Keratinocyte (primary cell): Measurements from ENCODE around the gene PRKCE. TPM values are rescaled to one million over a fixed set of nuclear protein-coding genes. Genes with fewer than 3 reads are reported as not detected.

ENCODE experiments used
- DNase-seq: peaks from one replicate; pipeline ENCODE4 v3.0.0-alpha.2; 2011; ENCODE audit warnings: low read depth, missing footprints, low spot score
- FAIRE-seq: peaks from 2 replicates; lab custom pipeline; 2011; peaks lifted over from hg19 to GRCh38; lab: Jason Lieb, UNC
- H2AFZ ChIP-seq: 2 replicates; pipeline ENCODE4 v1.6.0; 2012; ENCODE audit warnings: low read length, control low read depth, inconsistent platforms; ENCODE audit not compliant: control insufficient read depth
- H3K27ac ChIP-seq: 2 replicates; pipeline ENCODE4 v1.5.1; 2011; ENCODE audit warnings: low read length; ENCODE audit not compliant: control insufficient read depth, insufficient read depth
- H3K27me3 ChIP-seq: 3 replicates; pipeline ENCODE4 v1.6.0; 2011; ENCODE audit warnings: low read length; ENCODE audit not compliant: control insufficient read depth, insufficient read depth; ENCODE audit errors: extremely low read depth
- H3K36me3 ChIP-seq, 2 experiments: 2 replicates in 1 of 2; 3 replicates in 1 of 2; pipeline ENCODE4 v1.5.1; 2011; ENCODE audit warnings: low read length in 2 of 2, mild to moderate bottlenecking in 1 of 2; ENCODE audit not compliant: control insufficient read depth in 2 of 2, insufficient read depth in 2 of 2; ENCODE audit errors: extremely low read depth in 1 of 2
- H3K4me1 ChIP-seq: 3 replicates; pipeline ENCODE4 v1.5.1; 2011; ENCODE audit warnings: low read length; ENCODE audit not compliant: control insufficient read depth, insufficient read depth; ENCODE audit errors: extremely low read depth
- H3K4me2 ChIP-seq: 3 replicates; pipeline ENCODE4 v1.6.0; 2011; ENCODE audit warnings: low read depth, low read length; ENCODE audit not compliant: control insufficient read depth, insufficient read depth; ENCODE audit errors: extremely low read depth
- H3K4me3 ChIP-seq, 3 experiments: fragments of 200-600 bp in 1 of 3; sonication (generic) in 1 of 3; 2 replicates in 2 of 3; 3 replicates in 1 of 3; pipeline ENCODE4 v1.5.1; 2011 to 2016; ENCODE audit warnings: low read length in 3 of 3, mild to moderate bottlenecking in 3 of 3, control low read depth in 2 of 3, inconsistent platforms in 1 of 3, low read depth in 1 of 3, mixed read lengths in 1 of 3, mixed run types in 1 of 3, moderate library complexity in 1 of 3; ENCODE audit not compliant: control insufficient read depth in 2 of 3, insufficient read depth in 2 of 3; ENCODE audit errors: extremely low read depth in 1 of 3
- H3K79me2 ChIP-seq: 2 replicates; pipeline ENCODE4 v1.6.0; 2012; ENCODE audit warnings: low read length; ENCODE audit not compliant: control insufficient read depth, insufficient read depth
- H3K9ac ChIP-seq: 3 replicates; pipeline ENCODE4 v1.6.0; 2011; ENCODE audit warnings: low read length; ENCODE audit not compliant: control insufficient read depth, insufficient read depth; ENCODE audit errors: extremely low read depth
- H3K9me1 ChIP-seq: 3 replicates; pipeline ENCODE4 v1.6.0; 2011; ENCODE audit warnings: low read length; ENCODE audit not compliant: control insufficient read depth, insufficient read depth; ENCODE audit errors: extremely low read depth
- H3K9me3 ChIP-seq: 2 replicates; pipeline ENCODE4 v1.5.1; 2012; ENCODE audit warnings: low read depth, low read length; ENCODE audit not compliant: control insufficient read depth
- H4K20me1 ChIP-seq: 3 replicates; pipeline ENCODE4 v1.6.0; 2011; ENCODE audit warnings: low read length; ENCODE audit not compliant: control insufficient read depth, insufficient read depth; ENCODE audit errors: extremely low read depth
- CTCF ChIP-seq, 3 experiments: IDR thresholded peaks in 1 of 3; conservative IDR thresholded peaks in 1 of 3; optimal IDR thresholded peaks in 1 of 3; 2 replicates in 2 of 3; 3 replicates in 1 of 3; pipeline versions ENCODE3 to v1.5.1; 2011; ENCODE audit warnings: low read length in 3 of 3, mild to moderate bottlenecking in 3 of 3, moderate library complexity in 2 of 3, control low read depth in 1 of 3, inconsistent platforms in 1 of 3; ENCODE audit not compliant: insufficient read depth in 2 of 3; ENCODE audit errors: extremely low read depth in 1 of 3
- EZH2 ChIP-seq: IDR thresholded peaks from one replicate; pipeline ENCODE4 v1.6.1; 2012; ENCODE audit warnings: inconsistent platforms, mild to moderate bottlenecking, low read length, moderate library complexity
- dilution Hi-C: fragments of 300-500 bp; cut with MboI; formaldehyde crosslinking; loops from one replicate; pipeline ENCODE4 v1.7.0; 2020; ENCODE audit warnings: low sequenced_read_pairs; ENCODE audit not compliant: extremely low pct_ligation_motif_present
- polyA plus RNA-seq, 5 experiments: library from polyadenylated mRNA; depleted of rRNA in 3 of 5; stranded (reverse) in 3 of 5; stranded (forward) in 1 of 5; unstranded in 1 of 5; fragments of >200 nt; gene quantifications; 1 replicate in 1 of 5; 2 replicates in 3 of 5; 3 replicates in 1 of 5; pipeline versions ENCODE4 v1.2.1 to v1.2.3, GENCODE V29; 2011 to 2012; ENCODE audit warnings: missing spikeins in 2 of 5, low read depth in 1 of 5, low replicate concordance in 1 of 5

Gene PRKCE
- polyA plus RNA-seq, 1 donor (not counting 4 experiments of a cell fraction or from before 2014, with no cell fraction given) = 2.0 TPM

DNA sequence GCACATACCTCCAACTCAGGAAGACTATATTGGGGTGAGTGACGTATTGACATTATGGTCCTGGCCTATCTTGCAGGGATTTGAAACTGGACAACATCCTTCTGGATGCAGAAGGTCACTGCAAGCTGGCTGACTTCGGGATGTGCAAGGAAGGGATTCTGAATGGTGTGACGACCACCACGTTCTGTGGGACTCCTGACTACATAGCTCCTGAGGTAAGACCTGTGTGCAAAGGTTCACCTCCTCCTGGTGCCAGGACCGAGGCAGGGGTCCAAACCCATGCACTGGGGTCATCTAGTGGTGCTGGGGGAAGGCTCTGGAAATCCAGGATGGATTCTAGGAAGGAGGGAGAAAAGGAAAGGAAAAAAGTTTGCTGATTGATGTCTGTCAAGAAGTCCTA lies 493.5 kb downstream of the PRKCE start:
- Histone ChIP-seq H3K9me3 (no peaks in the 10 kb centered on the region), H3K9ac (no peak overlapping the region), H3K9me1 (no peaks in the 10 kb centered on the region), H3K27ac (no peak overlapping the region), H2AFZ (no peak overlapping the region), H3K4me2 (no peak overlapping the region), H3K36me3 (no peaks in the 10 kb centered on the region), H4K20me1 (no peaks in the 10 kb centered on the region), H3K27me3 (no peaks in the 10 kb centered on the region), H3K79me2 (no peaks in the 10 kb centered on the region), H3K4me1 (peaks cover 19% of the 10 kb centered on the region), H3K4me3 (no peak overlapping the region)
- dilution Hi-C loops = no loop called here
- FAIRE-seq = no peak
- no peak for DNase-seq
- TF ChIP-seq EZH2 (no peak), CTCF (optimal IDR thresholded peaks at IDR 0.05 in 1 of 3, IDR thresholded peaks at IDR 0.05 in 1 of 3, conservative IDR thresholded peaks at IDR 0.05 in 1 of 3; ENCODE audit: extremely low read depth in 1 of 3, insufficient read depth in 2 of 3, low read length in 3 of 3) (no peak)

GRCh38 chr2:46145840-46146239 lies 494.4 kb downstream of the PRKCE start:
- TF ChIP-seq EZH2 (no peak), CTCF (optimal IDR thresholded peaks at IDR 0.05 in 1 of 3, IDR thresholded peaks at IDR 0.05 in 1 of 3, conservative IDR thresholded peaks at IDR 0.05 in 1 of 3; ENCODE audit: extremely low read depth in 1 of 3, insufficient read depth in 2 of 3, low read length in 3 of 3) (no peak)
- H4K20me1 ChIP-seq = no peaks in the 10 kb centered on the region
- H2AFZ ChIP-seq = no peak overlapping the region
- H3K9me3 ChIP-seq = no peaks in the 10 kb centered on the region
- no peak overlapping the region for H3K9ac ChIP-seq
- peaks cover 20% of the 10 kb centered on the region for H3K4me1 ChIP-seq
- DNase-seq (no peak), FAIRE-seq (no peak)
- no peaks in the 10 kb centered on the region for H3K27me3 ChIP-seq
- no peaks in the 10 kb centered on the region for H3K79me2 ChIP-seq
- H3K4me3 ChIP-seq = no peak overlapping the region
- dilution Hi-C loops = no loop called here
- H3K36me3 ChIP-seq = no peaks in the 10 kb centered on the region
- H3K9me1 ChIP-seq = no peaks in the 10 kb centered on the region
- no peak overlapping the region for H3K27ac ChIP-seq
- H3K4me2 ChIP-seq = no peak overlapping the region
